ENCODE results near the gene CNTFR. TPM values are rescaled to one million over a fixed set of nuclear protein-coding genes. Genes with fewer than 3 reads are reported as not detected.

CNTFR gene
- total and polyA plus RNA-seq, 4 donors = 0.75 to 3.3 (median 2.0) TPM

DNA sequence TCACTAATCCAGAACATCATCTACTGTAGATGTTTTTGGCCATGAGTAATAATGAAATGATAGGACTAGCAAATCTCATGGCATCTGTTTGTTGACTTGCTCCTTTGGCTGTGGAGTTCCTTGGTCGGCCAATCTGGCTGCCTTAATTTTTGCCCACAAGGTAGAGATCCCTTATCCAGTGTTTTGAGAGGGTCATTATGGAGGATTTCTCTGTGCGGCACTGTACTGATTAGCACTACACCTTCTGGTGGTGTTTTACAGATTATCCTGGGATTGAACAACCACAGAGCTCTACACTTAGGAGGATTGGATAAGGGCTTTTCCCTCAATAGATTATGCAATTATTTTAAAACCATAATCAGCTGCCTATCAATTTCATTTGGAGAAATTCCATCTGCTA is 63.5 kb downstream of the CNTFR start (continued):
- TF ChIP-seq, protein P1, sequence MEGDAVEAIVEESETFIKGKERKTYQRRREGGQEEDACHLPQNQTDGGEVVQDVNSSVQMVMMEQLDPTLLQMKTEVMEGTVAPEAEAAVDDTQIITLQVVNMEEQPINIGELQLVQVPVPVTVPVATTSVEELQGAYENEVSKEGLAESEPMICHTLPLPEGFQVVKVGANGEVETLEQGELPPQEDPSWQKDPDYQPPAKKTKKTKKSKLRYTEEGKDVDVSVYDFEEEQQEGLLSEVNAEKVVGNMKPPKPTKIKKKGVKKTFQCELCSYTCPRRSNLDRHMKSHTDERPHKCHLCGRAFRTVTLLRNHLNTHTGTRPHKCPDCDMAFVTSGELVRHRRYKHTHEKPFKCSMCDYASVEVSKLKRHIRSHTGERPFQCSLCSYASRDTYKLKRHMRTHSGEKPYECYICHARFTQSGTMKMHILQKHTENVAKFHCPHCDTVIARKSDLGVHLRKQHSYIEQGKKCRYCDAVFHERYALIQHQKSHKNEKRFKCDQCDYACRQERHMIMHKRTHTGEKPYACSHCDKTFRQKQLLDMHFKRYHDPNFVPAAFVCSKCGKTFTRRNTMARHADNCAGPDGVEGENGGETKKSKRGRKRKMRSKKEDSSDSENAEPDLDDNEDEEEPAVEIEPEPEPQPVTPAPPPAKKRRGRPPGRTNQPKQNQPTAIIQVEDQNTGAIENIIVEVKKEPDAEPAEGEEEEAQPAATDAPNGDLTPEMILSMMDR (IDR thresholded peaks at IDR 0.05; ENCODE audit: low read depth, low read length, missing input control) = no peak
- no peak for TF ChIP-seq SP1 (IDR thresholded peaks at IDR 0.05)
- TF ChIP-seq FOXA1 (IDR thresholded peaks at IDR 0.05) = no peak
- no peak for TF ChIP-seq RXRA (IDR thresholded peaks at IDR 0.05)

DNA sequence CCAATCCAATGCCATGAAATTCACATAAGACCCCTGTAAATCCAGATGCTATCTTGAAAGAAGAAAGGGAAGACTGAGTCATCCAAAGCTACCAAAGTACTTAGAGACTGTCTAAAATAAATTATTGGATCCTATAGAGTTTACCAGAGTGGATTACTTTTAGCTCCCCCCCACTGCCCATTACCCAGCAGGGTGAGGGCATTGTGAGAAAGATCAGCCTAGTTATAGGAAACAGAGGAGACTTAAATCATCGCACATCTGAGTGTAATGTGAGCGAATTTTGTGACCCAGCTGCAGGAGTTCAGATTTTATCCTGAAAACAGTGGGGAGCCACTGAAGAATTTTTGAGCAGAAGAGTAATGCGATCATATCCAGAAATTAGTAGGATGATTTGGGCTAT is 65.2 kb downstream of the CNTFR start:
- 94% methylated on average over 3 of the region's 3 CpGs for WGBS
- Histone ChIP-seq H3K4me3 (ENCODE audit: low read depth in 1 of 3, low read length in 3 of 3) (no peak overlapping the region), H3K9me3 (ENCODE audit: control insufficient read depth in 4 of 4, low read length in 3 of 4) (no peaks in the 10 kb centered on the region), H3K4me1 (ENCODE audit: control insufficient read depth in 4 of 4, insufficient read depth in 4 of 4, low read length in 3 of 4) (peaks cover 8 to 34% (median 23%) of the 10 kb centered on the region in 4 donors), H3K27ac (ENCODE audit: low read depth in 1 of 2, low read length in 2 of 2) (no peak overlapping the region), H3K27me3 (ENCODE audit: control insufficient read depth in 4 of 4, insufficient read depth in 4 of 4, low read length in 3 of 4) (no peaks in the 10 kb centered on the region), H3K36me3 (ENCODE audit: control insufficient read depth in 4 of 4, insufficient read depth in 3 of 4, low read depth in 1 of 4, low read length in 3 of 4) (no peaks in the 10 kb centered on the region), H3K9ac (ENCODE audit: low read depth in 1 of 2, low read length in 2 of 2) (no peak overlapping the region)
- TF ChIP-seq, protein P2, sequence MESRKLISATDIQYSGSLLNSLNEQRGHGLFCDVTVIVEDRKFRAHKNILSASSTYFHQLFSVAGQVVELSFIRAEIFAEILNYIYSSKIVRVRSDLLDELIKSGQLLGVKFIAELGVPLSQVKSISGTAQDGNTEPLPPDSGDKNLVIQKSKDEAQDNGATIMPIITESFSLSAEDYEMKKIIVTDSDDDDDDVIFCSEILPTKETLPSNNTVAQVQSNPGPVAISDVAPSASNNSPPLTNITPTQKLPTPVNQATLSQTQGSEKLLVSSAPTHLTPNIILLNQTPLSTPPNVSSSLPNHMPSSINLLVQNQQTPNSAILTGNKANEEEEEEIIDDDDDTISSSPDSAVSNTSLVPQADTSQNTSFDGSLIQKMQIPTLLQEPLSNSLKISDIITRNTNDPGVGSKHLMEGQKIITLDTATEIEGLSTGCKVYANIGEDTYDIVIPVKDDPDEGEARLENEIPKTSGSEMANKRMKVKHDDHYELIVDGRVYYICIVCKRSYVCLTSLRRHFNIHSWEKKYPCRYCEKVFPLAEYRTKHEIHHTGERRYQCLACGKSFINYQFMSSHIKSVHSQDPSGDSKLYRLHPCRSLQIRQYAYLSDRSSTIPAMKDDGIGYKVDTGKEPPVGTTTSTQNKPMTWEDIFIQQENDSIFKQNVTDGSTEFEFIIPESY (IDR thresholded peaks at IDR 0.05) = no peak
- TF ChIP-seq, protein P3, sequence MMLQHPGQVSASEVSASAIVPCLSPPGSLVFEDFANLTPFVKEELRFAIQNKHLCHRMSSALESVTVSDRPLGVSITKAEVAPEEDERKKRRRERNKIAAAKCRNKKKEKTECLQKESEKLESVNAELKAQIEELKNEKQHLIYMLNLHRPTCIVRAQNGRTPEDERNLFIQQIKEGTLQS (IDR thresholded peaks at IDR 0.05) = no peak
- TF ChIP-seq HNF4A (conservative IDR thresholded peaks at IDR 0.05) (no peak), TAF1 (conservative IDR thresholded peaks at IDR 0.05) (no peak), FOXA2 (IDR thresholded peaks at IDR 0.05) (no peak)
- TF ChIP-seq, protein P1 (IDR thresholded peaks at IDR 0.05; ENCODE audit: low read depth, low read length, missing input control) = no peak
- DNase-seq (ENCODE audit: low spot score) = no peak

DNA sequence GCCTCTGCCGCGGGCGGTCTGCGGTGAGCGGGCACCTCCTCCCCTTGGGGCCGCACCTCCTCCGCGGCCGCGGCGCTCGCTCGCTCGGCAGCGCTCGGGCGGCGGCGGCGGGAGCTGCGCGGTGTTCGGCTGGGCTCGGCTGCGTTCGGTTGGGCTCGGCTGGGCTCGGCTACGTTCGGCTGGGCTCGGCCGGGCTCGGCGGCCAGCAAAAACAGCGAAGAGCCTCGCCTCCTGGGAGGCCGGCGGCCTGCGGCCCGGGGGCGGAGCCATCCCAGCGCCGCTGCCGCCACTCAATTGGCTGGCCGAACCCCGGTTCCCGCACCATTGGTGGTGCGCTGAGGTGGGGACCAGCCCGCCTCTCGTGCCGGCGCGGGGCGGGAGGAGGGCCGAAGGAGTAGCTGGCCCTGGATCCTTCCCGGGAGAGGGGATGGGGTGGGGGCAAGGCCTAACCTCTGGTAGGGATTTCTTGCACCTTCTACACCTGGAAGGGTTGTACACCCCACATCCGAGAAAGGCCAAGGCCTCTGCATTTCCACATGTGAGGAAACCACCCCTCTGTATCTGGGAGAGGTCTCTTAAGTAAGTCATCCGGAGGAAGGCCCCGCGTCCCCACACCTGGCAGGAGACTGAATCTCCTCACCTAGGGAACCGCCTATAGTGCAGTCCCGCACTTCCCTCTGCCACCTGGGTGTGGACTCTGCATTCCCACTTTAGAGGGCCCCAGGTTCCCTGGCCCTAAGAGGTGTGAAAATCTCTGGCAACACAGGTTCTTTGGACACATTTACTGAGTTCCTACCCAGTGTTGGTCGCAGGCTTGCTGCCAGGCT is 66.3 kb downstream of the CNTFR start, which contains the start of gene ENHO:
ENHO (minus strand) TSS at position 20 of the 827 bp plus-strand sequence. CDS start 1,295 bp downstream, outside the sequence.
- 7% methylated on average over 63 of the region's 63 CpGs for WGBS
- peaks cover 8 to 34% (median 24%) of the 10 kb centered on the region in 4 donors for H3K4me1 ChIP-seq (ENCODE audit: control insufficient read depth in 4 of 4, insufficient read depth in 4 of 4, low read length in 3 of 4)
- DNase-seq (ENCODE audit: low spot score) = peak; percentile 96
- H3K9ac ChIP-seq (ENCODE audit: low read depth in 1 of 2, low read length in 2 of 2) = peak within 1 kb of the TSS; percentile 19 to 49
- no peaks in the 10 kb centered on the region for H3K36me3 ChIP-seq (ENCODE audit: control insufficient read depth in 4 of 4, insufficient read depth in 3 of 4, low read depth in 1 of 4, low read length in 3 of 4)
- H3K27ac ChIP-seq (ENCODE audit: low read depth in 1 of 2, low read length in 2 of 2) = no peak within 1 kb of the TSS
- TF ChIP-seq FOXA1 (IDR thresholded peaks at IDR 0.05) (no peak), SP1 (IDR thresholded peaks at IDR 0.05) (peak; percentile 21), YY1 (IDR thresholded peaks at IDR 0.05) (no peak), GABPA (IDR thresholded peaks at IDR 0.05 in 1 of 2, conservative IDR thresholded peaks at IDR 0.05 in 1 of 2) (no peak), HNF4G (IDR thresholded peaks at IDR 0.05) (peak; percentile 13)
- TF ChIP-seq, protein P4, sequence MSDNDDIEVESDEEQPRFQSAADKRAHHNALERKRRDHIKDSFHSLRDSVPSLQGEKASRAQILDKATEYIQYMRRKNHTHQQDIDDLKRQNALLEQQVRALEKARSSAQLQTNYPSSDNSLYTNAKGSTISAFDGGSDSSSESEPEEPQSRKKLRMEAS (IDR thresholded peaks at IDR 0.05) = no peak
- no peaks in the 10 kb centered on the region for H3K27me3 ChIP-seq (ENCODE audit: control insufficient read depth in 4 of 4, insufficient read depth in 4 of 4, low read length in 3 of 4)
- no peaks in the 10 kb centered on the region for H3K9me3 ChIP-seq (ENCODE audit: control insufficient read depth in 4 of 4, low read length in 3 of 4)
- peak within 1 kb of the TSS in 2 of 3 donors; percentile 39 to 61 for H3K4me3 ChIP-seq (ENCODE audit: low read depth in 1 of 3, low read length in 3 of 3)

Data from liver (tissue), 9 donors.